DMS53 (cell line): ENCODE data around the gene DCN.

ENCODE experiments used
- DNase-seq: peaks from one replicate; lab custom pipeline; 2025; lab: John Stamatoyannopoulos, UW

The DCN gene

DNA sequence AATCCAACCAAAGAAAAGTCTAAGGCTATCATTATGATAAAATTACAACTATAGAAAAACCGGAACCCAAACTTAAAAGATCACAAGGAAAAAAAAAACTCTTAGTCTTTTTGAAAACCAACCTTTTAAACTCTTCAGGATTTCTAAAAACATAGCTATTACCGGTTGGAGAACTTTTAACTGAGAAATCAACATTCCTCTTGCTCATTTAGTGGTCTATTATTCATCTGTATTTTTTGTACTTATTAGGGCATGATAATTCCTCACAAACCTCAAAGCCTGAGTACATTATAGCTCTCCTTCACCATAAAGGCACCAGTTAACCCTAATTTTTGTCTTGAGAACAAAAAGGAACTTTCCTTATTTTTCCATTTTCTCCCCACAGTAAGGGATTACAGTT is 81.7 kb downstream of the DCN start:
- no peak for DNase-seq

DNA sequence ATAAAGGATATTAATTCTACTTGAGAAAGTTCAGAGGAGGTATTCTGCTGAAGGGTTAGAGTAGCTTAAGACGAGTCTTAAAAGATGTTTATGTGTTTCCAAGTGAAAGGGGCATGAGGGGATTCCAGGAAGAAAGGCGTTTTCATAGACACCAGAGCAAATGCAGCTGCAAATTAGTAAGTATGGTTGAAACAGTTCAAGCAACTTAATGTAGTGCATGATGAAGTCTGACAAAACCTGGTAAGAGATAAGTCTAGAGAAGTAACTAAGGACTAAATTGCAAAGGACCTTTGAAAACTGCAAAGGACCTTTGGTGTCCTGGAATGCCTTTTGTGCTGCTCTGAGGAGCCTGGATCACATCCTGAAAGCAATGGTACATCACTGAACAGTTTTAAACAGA is 82.8 kb downstream of the DCN start:
- no peak for DNase-seq

DNA sequence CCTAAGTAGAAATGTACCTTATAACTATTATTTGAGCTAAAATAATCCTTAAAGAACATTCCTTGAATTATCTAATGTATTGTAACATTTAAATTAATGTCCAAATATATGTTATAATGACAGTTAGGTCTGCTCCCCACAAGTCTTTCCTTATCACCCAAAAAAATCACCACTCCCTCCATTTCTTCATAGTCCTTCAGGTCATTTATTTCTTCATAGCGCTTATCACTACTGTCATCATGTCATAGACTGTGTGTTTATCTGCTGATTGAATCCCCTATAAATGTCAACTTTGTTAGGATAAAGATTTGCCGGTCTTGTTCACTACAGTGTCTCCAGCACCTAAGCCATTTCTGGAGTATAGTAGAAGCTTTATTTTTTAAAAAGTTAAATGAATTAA is 83.3 kb downstream of the DCN start:
- DNase-seq, result no peak

DNA sequence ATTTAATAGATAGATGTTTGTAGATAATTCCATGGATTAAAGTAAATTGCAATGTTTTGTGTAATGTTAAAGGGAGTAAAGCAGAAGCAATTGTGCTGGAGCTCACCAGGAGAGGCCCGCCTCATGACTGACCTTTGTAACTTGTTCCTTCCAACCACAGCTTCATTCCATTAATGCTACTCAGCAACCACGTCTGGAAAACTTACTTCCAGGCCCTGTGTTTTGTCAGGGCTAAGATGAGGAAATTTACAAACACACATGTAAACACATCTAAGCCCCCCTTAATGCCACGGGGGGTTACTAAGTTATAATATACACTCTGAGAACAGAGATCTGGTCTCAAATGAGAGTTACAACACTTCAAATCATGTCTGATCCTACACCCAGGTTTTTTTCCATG is 83.7 kb downstream of the DCN start:
- no peak for DNase-seq

DNA sequence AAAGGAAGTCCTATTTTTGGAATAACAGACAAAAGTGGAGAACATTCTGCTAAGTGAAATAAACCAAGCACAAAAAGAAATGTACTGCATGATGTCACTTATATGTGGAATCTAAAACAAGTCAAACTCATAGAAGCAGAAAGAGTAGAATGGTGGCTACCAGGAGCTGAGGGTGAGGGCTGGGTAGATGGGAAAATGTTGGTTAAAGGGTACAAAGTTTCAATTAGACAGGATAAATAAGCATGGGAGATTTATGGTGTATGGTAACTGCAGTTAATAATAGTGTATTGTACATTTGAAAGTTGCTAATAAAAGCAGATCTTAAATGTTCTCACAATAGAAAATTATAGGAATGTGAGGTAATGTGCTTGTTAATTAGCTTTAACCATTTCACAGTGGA is 84.2 kb downstream of the DCN start:
- no peak for DNase-seq

DNA sequence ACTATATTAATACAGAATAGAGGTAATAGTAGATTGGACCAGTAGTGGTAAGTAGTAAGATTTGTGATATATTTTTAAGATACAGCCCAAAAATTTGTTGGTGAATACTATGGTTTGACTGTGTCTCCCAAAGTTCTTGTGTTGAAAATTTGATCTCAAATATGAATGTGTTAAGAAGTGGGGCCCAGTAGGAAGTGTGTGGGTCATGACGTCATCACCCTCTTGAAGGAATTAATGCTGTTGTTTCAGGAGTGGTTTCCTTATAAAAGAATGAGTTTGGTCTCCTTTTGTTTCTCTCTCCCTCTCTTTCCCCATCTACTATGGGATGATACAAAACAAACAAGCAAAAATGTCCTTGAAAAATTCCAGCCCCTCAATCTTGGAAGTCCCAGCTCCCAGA is 87.7 kb downstream of the DCN start:
- no peak for DNase-seq

DNA sequence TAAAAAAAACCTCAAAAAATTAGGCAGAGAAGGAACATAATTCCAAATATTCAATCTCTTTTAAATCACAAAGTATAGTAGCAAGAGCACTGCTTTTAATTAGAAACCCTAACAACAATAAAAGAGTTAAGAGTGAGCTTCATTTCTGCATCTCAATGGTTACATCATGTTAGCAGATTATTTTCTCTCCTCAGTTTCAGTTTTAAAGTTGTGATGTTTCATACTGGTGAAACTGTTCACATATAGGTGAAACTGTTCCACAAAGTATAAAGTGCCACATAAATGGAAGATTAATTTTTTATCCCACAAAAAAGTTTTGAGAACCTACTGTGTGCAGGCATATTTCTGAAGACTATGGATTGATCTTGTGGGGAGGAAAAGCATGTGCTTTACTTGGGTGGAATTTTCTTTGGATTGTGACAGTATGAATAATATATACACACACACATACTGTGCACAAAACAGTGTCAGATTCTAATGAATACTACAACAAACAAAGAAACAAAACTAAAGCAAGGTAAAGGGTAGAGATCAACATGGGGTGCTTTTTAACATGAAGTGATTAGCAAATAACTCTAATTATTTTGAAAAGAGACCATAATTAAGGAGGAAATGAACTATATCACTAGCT is 88.5 kb downstream of the DCN start:
- DNase-seq, result no peak

DNA sequence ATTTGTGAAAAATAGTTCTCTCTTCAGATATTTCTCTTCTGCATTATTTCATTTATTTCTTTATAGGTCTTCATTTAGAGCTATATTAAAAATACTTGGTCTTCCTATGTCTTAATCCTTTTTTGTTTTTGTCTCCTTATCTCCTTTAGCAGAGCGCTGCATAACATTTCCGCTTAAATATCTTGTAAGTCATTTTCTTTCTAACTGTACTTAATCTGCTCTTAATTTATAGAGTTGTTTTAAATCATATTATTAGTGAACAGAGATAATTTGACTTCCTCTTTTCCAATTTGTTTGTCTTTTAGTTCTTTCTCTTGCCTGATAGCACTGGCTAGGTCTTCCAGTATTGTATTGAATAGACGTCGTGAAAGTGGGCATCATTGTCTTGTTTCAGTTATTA is 89.3 kb downstream of the DCN start:
- DNase-seq, result no peak

DNA sequence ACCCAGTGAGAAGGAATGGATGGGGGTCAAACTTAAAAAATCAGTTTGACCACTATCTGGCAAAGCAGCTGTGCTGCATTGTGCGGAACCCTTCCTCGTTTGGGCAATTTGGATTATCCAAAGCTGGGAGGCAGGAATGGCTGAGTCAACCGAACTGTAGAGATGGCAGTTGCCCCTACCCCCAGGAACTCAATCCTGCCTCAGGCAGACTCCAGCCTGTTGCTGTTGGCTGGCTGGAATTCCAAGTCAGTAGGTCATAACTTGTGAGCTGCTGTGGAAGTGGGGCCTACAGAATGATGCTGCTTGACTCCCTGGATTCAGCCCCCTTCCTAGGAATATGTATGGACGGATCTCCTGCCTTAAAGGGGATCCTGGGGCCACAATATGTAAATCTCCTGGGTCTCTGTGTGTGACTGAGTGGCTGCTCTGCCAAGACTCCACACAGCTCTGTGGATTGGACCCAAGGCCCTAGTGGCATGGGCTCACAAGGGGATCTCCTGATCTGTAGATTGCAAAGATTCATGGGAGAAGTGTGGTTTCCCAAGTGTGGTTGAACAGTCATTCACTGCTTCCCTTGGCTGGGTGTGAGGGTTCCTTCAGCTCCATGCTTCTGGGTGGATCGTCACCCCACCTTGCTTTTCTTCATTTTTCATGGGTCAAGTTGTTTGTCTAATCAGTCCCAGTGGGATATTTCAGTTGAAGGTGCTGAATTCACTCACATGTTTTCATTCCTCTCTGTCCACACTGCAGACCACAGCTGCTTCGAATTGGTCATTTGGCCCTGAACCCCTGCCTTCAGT is 90.5 kb downstream of the DCN start:
- DNase-seq, result no peak
